Memory B cell (primary cell): Measurements from ENCODE around the gene P2RX1.
A peak's percentile ranks its signal among the peaks of the same experiment; 100 is the strongest.

ENCODE experiments used
- ATAC-seq: fragments of 150-1000 bp; cut with Tn5 transposase; 2 replicates; pipeline ENCODE4 v1.10.0; 2021; ENCODE audit warnings: low read depth, mild to moderate bottlenecking, moderate library complexity
- DNase-seq, 2 donors: peaks; one replicate each; pipeline ENCODE4 v3.0.0; 2022; ENCODE audit warnings: low spot score in 2 of 2
- H3K27ac Mint-ChIP-seq: one replicate; pipeline ENCODE4 v1.8.0; 2022; ENCODE audit warnings: mild to moderate bottlenecking, moderate library complexity, mixed read lengths
- H3K27me3 Mint-ChIP-seq: one replicate; pipeline ENCODE4 v1.8.0; 2022; ENCODE audit warnings: mixed read lengths
- H3K36me3 Mint-ChIP-seq: one replicate; pipeline ENCODE4 v1.8.0; 2022; ENCODE audit warnings: mild to moderate bottlenecking, mixed read lengths
- H3K4me1 Mint-ChIP-seq: one replicate; pipeline ENCODE4 v1.8.0; 2022; ENCODE audit warnings: mixed read lengths
- H3K4me3 Mint-ChIP-seq: one replicate; pipeline ENCODE4 v1.8.0; 2022; ENCODE audit warnings: mild to moderate bottlenecking, moderate library complexity, mixed read lengths
- H3K9me3 Mint-ChIP-seq: one replicate; pipeline ENCODE4 v1.8.0; 2022; ENCODE audit warnings: mixed read lengths

The P2RX1 gene

DNA sequence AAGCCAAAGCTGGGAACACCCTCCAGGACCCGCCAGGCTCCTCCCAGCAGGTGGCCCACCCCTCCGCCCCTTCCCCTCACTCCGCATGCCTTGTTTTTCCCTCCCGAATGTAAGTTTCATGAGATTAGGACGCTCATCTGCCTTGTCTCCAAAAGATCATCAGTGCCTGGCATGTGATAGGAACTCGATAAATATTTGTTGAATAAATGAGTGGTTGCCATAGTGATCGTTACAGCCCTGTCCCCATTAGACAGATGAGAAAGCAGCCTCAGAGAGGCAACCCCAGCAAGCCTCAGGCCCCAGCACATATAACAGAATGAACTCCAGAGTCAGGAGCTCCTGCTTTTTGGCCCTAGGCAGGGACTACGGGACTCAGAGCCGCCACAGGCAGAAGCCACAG is 28.5 kb downstream of the P2RX1 start:
- no peak for DNase-seq
- Mint-ChIP-seq H3K4me3 (no peak overlapping the region), H3K4me1 (peaks cover 32% of the 10 kb centered on the region), H3K27me3 (no peaks in the 10 kb centered on the region), H3K27ac (peak overlapping the region; percentile 90), H3K36me3 (no peaks in the 10 kb centered on the region), H3K9me3 (no peaks in the 10 kb centered on the region)
- no peak for ATAC-seq

GRCh38 chr17:3887394-3887793 is 28.9 kb downstream of the P2RX1 start:
- Mint-ChIP-seq H3K9me3 (no peaks in the 10 kb centered on the region), H3K36me3 (no peaks in the 10 kb centered on the region), H3K27me3 (no peaks in the 10 kb centered on the region), H3K4me3 (peak overlapping the region; percentile 69), H3K4me1 (peaks cover 32% of the 10 kb centered on the region), H3K27ac (peak overlapping the region; percentile 90)
- no peak for ATAC-seq
- DNase-seq: no peak

GRCh38 chr17:3886776-3887175 is 29.5 kb downstream of the P2RX1 start:
- H3K27me3 Mint-ChIP-seq: no peaks in the 10 kb centered on the region
- peak; percentile 82 for ATAC-seq
- no peak for DNase-seq

GRCh38 chr17:3885970-3886369 is 30.3 kb downstream of the P2RX1 start:
- Mint-ChIP-seq H3K4me3 (no peak overlapping the region), H3K27ac (no peak overlapping the region), H3K9me3 (no peaks in the 10 kb centered on the region), H3K27me3 (no peaks in the 10 kb centered on the region), H3K36me3 (no peaks in the 10 kb centered on the region), H3K4me1 (peaks cover 22% of the 10 kb centered on the region)
- DNase-seq: no peak
- ATAC-seq: no peak

More at GRCh38 chr17:3886776-3887175, 29.5 kb downstream of the P2RX1 start:
- Mint-ChIP-seq H3K4me1 (peaks cover 29% of the 10 kb centered on the region), H3K4me3 (peak overlapping the region; percentile 69), H3K9me3 (no peaks in the 10 kb centered on the region), H3K27ac (peak overlapping the region; percentile 90), H3K36me3 (no peaks in the 10 kb centered on the region)

DNA sequence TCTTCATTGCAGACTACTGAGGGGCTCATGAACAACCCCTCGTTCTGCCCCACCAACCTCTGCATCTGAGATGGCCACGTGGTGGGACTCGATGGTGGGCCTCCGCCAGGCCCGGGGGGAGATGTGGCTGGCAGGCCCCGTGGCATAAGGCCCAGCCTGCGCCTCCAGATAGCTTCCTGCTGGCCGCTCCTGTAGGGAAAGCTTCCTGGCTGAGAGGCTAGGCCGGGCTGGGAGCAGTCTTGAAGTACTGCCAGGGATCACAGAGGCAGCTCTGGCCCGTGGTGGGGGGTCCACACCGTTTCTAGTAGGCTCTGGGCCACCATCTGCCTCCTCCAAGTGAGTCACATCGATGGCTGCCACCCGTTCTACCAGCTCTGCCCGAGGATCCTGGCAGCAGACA is 31.0 kb downstream of the P2RX1 start:
- Mint-ChIP-seq H3K4me1 (peaks cover 16% of the 10 kb centered on the region), H3K9me3 (no peaks in the 10 kb centered on the region), H3K36me3 (no peaks in the 10 kb centered on the region), H3K27ac (peak overlapping the region; percentile 18), H3K27me3 (no peaks in the 10 kb centered on the region), H3K4me3 (no peak overlapping the region)
- DNase-seq: no peak
- no peak for ATAC-seq

GRCh38 chr17:3884188-3884587 is 32.1 kb downstream of the P2RX1 start:
- no peak for ATAC-seq
- H3K27me3 Mint-ChIP-seq: no peaks in the 10 kb centered on the region

DNA sequence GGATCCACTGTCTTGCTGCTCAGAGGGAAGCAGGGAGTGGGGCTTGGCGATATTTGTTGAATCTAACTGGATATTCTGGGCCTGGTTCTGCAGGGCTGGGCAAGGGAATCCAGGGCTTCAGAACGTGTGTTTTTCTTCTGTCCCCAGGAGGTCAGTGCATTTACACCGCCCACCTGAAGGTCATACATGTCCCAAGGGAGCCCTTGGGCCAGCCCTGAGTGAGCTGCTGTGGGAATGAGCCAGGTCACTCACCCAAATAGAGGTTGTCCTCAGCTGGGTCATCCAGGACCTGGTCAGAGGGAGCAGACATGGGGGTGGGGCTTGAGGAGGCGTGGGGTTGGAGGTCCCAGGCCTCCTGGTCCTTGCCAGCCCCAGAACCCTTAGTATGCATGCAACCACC is 34.0 kb downstream of the P2RX1 start:
- Mint-ChIP-seq H3K4me1 (peaks cover 11% of the 10 kb centered on the region), H3K27me3 (no peaks in the 10 kb centered on the region), H3K9me3 (no peaks in the 10 kb centered on the region), H3K27ac (no peak overlapping the region), H3K4me3 (no peak overlapping the region), H3K36me3 (no peaks in the 10 kb centered on the region)
- DNase-seq (no peak), ATAC-seq (no peak)

More at GRCh38 chr17:3884188-3884587, 32.1 kb downstream of the P2RX1 start:
- Mint-ChIP-seq H3K9me3 (no peaks in the 10 kb centered on the region), H3K27ac (no peak overlapping the region), H3K36me3 (no peaks in the 10 kb centered on the region), H3K4me3 (no peak overlapping the region), H3K4me1 (peaks cover 15% of the 10 kb centered on the region)
- no peak for DNase-seq

DNA sequence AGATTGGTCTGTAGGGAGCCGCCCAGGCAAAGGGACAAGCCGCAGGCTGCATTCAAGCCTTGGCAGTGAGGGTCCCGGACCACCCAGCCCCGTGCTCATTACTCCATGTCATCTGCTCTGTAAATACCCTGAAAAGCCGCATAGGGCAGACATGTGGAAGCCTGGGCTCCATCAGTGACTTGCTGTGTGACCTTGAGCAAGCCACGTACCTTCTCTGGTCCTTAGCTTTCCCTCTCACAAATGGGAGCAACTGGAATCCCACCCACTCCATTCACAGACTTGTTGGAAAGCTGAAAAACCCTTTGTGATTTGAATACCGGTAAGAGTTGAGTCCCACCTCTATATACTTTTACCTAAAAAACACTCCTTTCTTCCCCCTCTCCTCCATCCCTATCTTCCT is 35.3 kb downstream of the P2RX1 start:
- Mint-ChIP-seq H3K4me1 (no peaks in the 10 kb centered on the region), H3K4me3 (no peak overlapping the region), H3K27me3 (no peaks in the 10 kb centered on the region), H3K27ac (no peak overlapping the region), H3K36me3 (no peaks in the 10 kb centered on the region), H3K9me3 (no peaks in the 10 kb centered on the region)
- no peak for DNase-seq
- no peak for ATAC-seq

GRCh38 chr17:3879591-3880417 is 36.5 kb downstream of the P2RX1 start:
- Mint-ChIP-seq H3K4me1 (no peaks in the 10 kb centered on the region), H3K9me3 (no peaks in the 10 kb centered on the region), H3K4me3 (no peak overlapping the region), H3K27me3 (no peaks in the 10 kb centered on the region), H3K36me3 (peaks cover 2% of the 10 kb centered on the region), H3K27ac (no peak overlapping the region)
- ATAC-seq (no peak), DNase-seq (no peak)

- no peaks in the 10 kb centered on the region for H3K9me3 Mint-ChIP-seq
- peaks cover 2% of the 10 kb centered on the region for H3K36me3 Mint-ChIP-seq
- no peaks in the 10 kb centered on the region for H3K27me3 Mint-ChIP-seq
- H3K4me1 Mint-ChIP-seq: no peaks in the 10 kb centered on the region
- ATAC-seq: no peak
- DNase-seq: no peak
- no peak overlapping the region for H3K4me3 Mint-ChIP-seq
- no peak overlapping the region for H3K27ac Mint-ChIP-seq
Measured at GRCh38 chr17:3879186-3879585, 37.1 kb downstream of the P2RX1 start.

GRCh38 chr17:3877220-3877619 is 39.0 kb downstream of the P2RX1 start:
- DNase-seq: no peak
- Mint-ChIP-seq H3K4me3 (no peak overlapping the region), H3K27me3 (no peaks in the 10 kb centered on the region), H3K36me3 (peaks cover 5% of the 10 kb centered on the region), H3K4me1 (no peaks in the 10 kb centered on the region), H3K9me3 (no peaks in the 10 kb centered on the region), H3K27ac (no peak overlapping the region)
- ATAC-seq: no peak

- ATAC-seq (no peak), DNase-seq (no peak)
- Mint-ChIP-seq H3K4me1 (peaks cover 2% of the 10 kb centered on the region), H3K27me3 (no peaks in the 10 kb centered on the region), H3K9me3 (no peaks in the 10 kb centered on the region), H3K36me3 (peaks cover 9% of the 10 kb centered on the region), H3K4me3 (no peak overlapping the region), H3K27ac (no peak overlapping the region)
Measured at GRCh38 chr17:3875317-3875716, 40.9 kb downstream of the P2RX1 start.

- Mint-ChIP-seq H3K36me3 (peaks cover 9% of the 10 kb centered on the region), H3K4me3 (no peak overlapping the region)
Measured at GRCh38 chr17:3873862-3874261, 42.4 kb downstream of the P2RX1 start.

GRCh38 chr17:3870871-3871306 is 45.4 kb downstream of the P2RX1 start:
- no peaks in the 10 kb centered on the region for H3K9me3 Mint-ChIP-seq
- no peaks in the 10 kb centered on the region for H3K27me3 Mint-ChIP-seq
- H3K4me3 Mint-ChIP-seq: peak overlapping the region; percentile 24
- peaks cover 11% of the 10 kb centered on the region for H3K36me3 Mint-ChIP-seq
- peak overlapping the region; percentile 21 for H3K27ac Mint-ChIP-seq
- ATAC-seq (no peak), DNase-seq (no peak)
- H3K4me1 Mint-ChIP-seq: peaks cover 2% of the 10 kb centered on the region

More at GRCh38 chr17:3873862-3874261, 42.4 kb downstream of the P2RX1 start:
- Mint-ChIP-seq H3K4me1 (peaks cover 2% of the 10 kb centered on the region), H3K27me3 (no peaks in the 10 kb centered on the region), H3K27ac (no peak overlapping the region), H3K9me3 (no peaks in the 10 kb centered on the region)
- DNase-seq: no peak
- ATAC-seq: no peak

GRCh38 chr17:3867606-3868005 is 48.7 kb downstream of the P2RX1 start:
- Mint-ChIP-seq H3K27ac (no peak overlapping the region), H3K9me3 (no peaks in the 10 kb centered on the region), H3K36me3 (peaks cover 6% of the 10 kb centered on the region), H3K4me3 (no peak overlapping the region), H3K4me1 (peaks cover 2% of the 10 kb centered on the region), H3K27me3 (no peaks in the 10 kb centered on the region)
- ATAC-seq (no peak), DNase-seq (no peak)
